Esophagus muscularis mucosa (tissue), 4 donors: ENCODE measurements around the gene GNG7. TPM values are rescaled to one million over a fixed set of nuclear protein-coding genes. Genes with fewer than 3 reads are reported as not detected.
A peak's percentile ranks its signal among the peaks of the same experiment; 100 is the strongest.

Experiments used
- DNase-seq: peaks from one replicate; pipeline ENCODE4 v3.0.0-alpha.2; 2017; ENCODE audit errors: extremely low spot score
- H3K27ac ChIP-seq, 4 donors: fragments of 200-600 bp; sonication (generic); replicated peaks in 1 of 4; 1 replicate in 3 of 4; 2 replicates in 1 of 4; pipeline ENCODE4 v1.5.1; 2016 to 2019; ENCODE audit warnings: mild to moderate bottlenecking in 1 of 4
- H3K27me3 ChIP-seq, 4 donors: fragments of 200-600 bp; sonication (generic); one replicate each; pipeline versions ENCODE4 v1.5.1 to v1.6.0; 2016 to 2019
- H3K36me3 ChIP-seq, 4 donors: fragments of 200-600 bp; sonication (generic); one replicate each; pipeline ENCODE4 v1.5.1; 2016 to 2019
- H3K4me1 ChIP-seq, 4 donors: fragments of 200-600 bp; sonication (generic); one replicate each; pipeline ENCODE4 v1.5.1; 2016 to 2019
- H3K4me3 ChIP-seq, 4 donors: fragments of 200-600 bp; sonication (generic); 1 replicate in 2 of 4; 2 replicates in 2 of 4; pipeline ENCODE4 v1.5.1; 2016 to 2019; ENCODE audit warnings: mild to moderate bottlenecking in 4 of 4, moderate library complexity in 1 of 4
- H3K9me3 ChIP-seq, 4 donors: fragments of 200-600 bp; sonication (generic); 1 replicate in 3 of 4; 2 replicates in 1 of 4; pipeline ENCODE4 v1.5.1; 2016 to 2019
- CTCF ChIP-seq, 3 experiments: fragments of 200-600 bp in 2 of 3; fragments of 450-650 bp in 1 of 3; sonication (generic) in 2 of 3; IDR thresholded peaks; one replicate each; pipeline ENCODE4 v1.5.1; 2017 to 2019; ENCODE audit warnings: antibody characterized with exemption in 3 of 3, mild to moderate bottlenecking in 2 of 3, moderate library complexity in 1 of 3
- EP300 ChIP-seq: sonication (generic); formaldehyde crosslinking; IDR thresholded peaks from one replicate; pipeline ENCODE4 v1.6.1; 2017; ENCODE audit warnings: antibody characterized with exemption
- POLR2A ChIP-seq: fragments of 450-650 bp; IDR thresholded peaks from one replicate; pipeline ENCODE4 v1.6.1; 2017; ENCODE audit warnings: antibody characterized with exemption, moderate library complexity, mild to moderate bottlenecking, low read depth
- POLR2AphosphoS5 ChIP-seq, 2 donors: sonication (generic); formaldehyde crosslinking; IDR thresholded peaks; one replicate each; pipeline ENCODE4 v1.6.1; 2017; ENCODE audit warnings: antibody characterized with exemption in 2 of 2
- WGBS: methylation state at CpG from one replicate; pipeline ENCODE4 v1.1.5; 2018; 5-methylcytosine and 5-hydroxymethylcytosine counted together
- intact Hi-C: fragments of 100-400 bp; cut with DNase I; formaldehyde crosslinking; loops from one replicate; pipeline ENCODE4 v1.15.1; 2023
- total RNA-seq, 4 donors: library from RNA; depleted of rRNA; stranded (reverse); fragments of >200 nt; gene quantifications; one replicate each; pipeline versions ENCODE4 v1.1.0 to v1.2.1, GENCODE V29; 2016

Gene GNG7
- total RNA-seq, 4 donors from 2014 or later: 6.3 to 18.8 (median 13.0) TPM

GRCh38 chr19:2591537-2592291 lies 110.8 kb downstream of the GNG7 start:
- no peak for TF ChIP-seq CTCF (IDR thresholded peaks at IDR 0.05)
- no peak for TF ChIP-seq POLR2A
- TF ChIP-seq EP300: no peak
- no peak for TF ChIP-seq POLR2AphosphoS5 (IDR thresholded peaks at IDR 0.05)
- Histone ChIP-seq H3K4me3 (no peak overlapping the region), H3K36me3 (no peaks in the 10 kb centered on the region), H3K4me1 (peaks cover 8 to 18% (median 14%) of the 10 kb centered on the region in 4 donors), H3K27ac (no peak overlapping the region), H3K9me3 (no peaks in the 10 kb centered on the region), H3K27me3 (no peaks in the 10 kb centered on the region)
- DNase-seq: no peak
- WGBS: 92% methylated on average over 3 of the region's 3 CpGs
- intact Hi-C loops: no loop called here

GRCh38 chr19:2590630-2591399 lies 111.7 kb downstream of the GNG7 start:
- Histone ChIP-seq H3K36me3 (no peaks in the 10 kb centered on the region), H3K4me1 (peaks cover 8 to 18% (median 14%) of the 10 kb centered on the region in 4 donors), H3K9me3 (no peaks in the 10 kb centered on the region), H3K27ac (no peak overlapping the region), H3K4me3 (no peak overlapping the region), H3K27me3 (no peaks in the 10 kb centered on the region)
- intact Hi-C loops: no loop called here
- TF ChIP-seq EP300: no peak
- 92% methylated on average over 9 of the region's 9 CpGs for WGBS
- DNase-seq: no peak

- H3K27me3 ChIP-seq: no peaks in the 10 kb centered on the region
- no peak for DNase-seq
Observed at GRCh38 chr19:2589441-2589840, 113.1 kb downstream of the GNG7 start.

GRCh38 chr19:2588081-2588777 lies 114.3 kb downstream of the GNG7 start:
- TF ChIP-seq CTCF (IDR thresholded peaks at IDR 0.05): no peak
- TF ChIP-seq EP300: no peak
- TF ChIP-seq POLR2AphosphoS5 (IDR thresholded peaks at IDR 0.05): peak; percentile 15 to 32
- TF ChIP-seq POLR2A: no peak
- Histone ChIP-seq H3K27me3 (no peaks in the 10 kb centered on the region), H3K9me3 (peaks cover 0 to 3% (median 0%) of the 10 kb centered on the region in 4 donors), H3K4me1 (peaks cover 8 to 18% (median 14%) of the 10 kb centered on the region in 4 donors), H3K4me3 (peak overlapping the region in 1 of 4 donors; percentile 12), H3K27ac (peak overlapping the region; percentile 57 to 66 (median 57)), H3K36me3 (no peaks in the 10 kb centered on the region)
- no peak for DNase-seq
- 68% methylated on average over 30 of the region's 30 CpGs for WGBS
- intact Hi-C loops: no loop called here

More at GRCh38 chr19:2589441-2589840, 113.1 kb downstream of the GNG7 start:
- Histone ChIP-seq H3K4me1 (peaks cover 8 to 18% (median 14%) of the 10 kb centered on the region in 4 donors), H3K36me3 (no peaks in the 10 kb centered on the region), H3K4me3 (no peak overlapping the region), H3K9me3 (no peaks in the 10 kb centered on the region), H3K27ac (no peak overlapping the region)
- TF ChIP-seq POLR2A (no peak), POLR2AphosphoS5 (IDR thresholded peaks at IDR 0.05) (no peak), EP300 (no peak), CTCF (IDR thresholded peaks at IDR 0.05) (no peak)
- intact Hi-C loops: no loop called here
- WGBS: 94% methylated on average over 10 of the region's 10 CpGs
